HG03342 (cell line): Measurements from ENCODE around the gene PALD1.

Experiments used
- ATAC-seq: cut with Tn5 transposase; IDR thresholded peaks from one replicate; pipeline ENCODE4 v1.9.1; 2021; ENCODE audit warnings: mild to moderate bottlenecking, moderate library complexity; ENCODE audit not compliant: unreplicated experiment

Gene PALD1

GRCh38 chr10:70587045-70587658 is 108.6 kb downstream of the PALD1 start:
- peak; percentile 48 for ATAC-seq

DNA sequence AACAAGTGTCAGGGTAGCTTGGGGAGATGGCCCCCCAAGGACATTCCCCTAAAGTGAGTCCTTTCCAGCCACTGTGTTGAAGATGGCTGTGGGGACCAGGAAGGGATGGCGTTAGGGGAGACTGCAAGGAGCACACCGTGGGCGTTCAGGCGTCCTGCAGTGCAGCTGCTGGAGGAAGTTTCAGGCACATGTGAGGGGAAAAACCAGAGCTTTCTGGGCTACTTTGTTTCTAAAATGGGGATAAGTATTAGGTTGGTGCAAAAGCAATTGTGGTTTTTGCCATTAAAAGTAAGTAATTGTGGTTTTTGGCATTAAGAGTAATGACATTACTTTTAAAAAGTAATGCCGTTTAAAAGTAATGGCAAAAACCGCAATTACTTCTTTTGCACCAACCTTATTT is 109.7 kb downstream of the PALD1 start:
- ATAC-seq: no peak

- no peak for ATAC-seq
Observed at GRCh38 chr10:70588859-70589570, 110.4 kb downstream of the PALD1 start.

DNA sequence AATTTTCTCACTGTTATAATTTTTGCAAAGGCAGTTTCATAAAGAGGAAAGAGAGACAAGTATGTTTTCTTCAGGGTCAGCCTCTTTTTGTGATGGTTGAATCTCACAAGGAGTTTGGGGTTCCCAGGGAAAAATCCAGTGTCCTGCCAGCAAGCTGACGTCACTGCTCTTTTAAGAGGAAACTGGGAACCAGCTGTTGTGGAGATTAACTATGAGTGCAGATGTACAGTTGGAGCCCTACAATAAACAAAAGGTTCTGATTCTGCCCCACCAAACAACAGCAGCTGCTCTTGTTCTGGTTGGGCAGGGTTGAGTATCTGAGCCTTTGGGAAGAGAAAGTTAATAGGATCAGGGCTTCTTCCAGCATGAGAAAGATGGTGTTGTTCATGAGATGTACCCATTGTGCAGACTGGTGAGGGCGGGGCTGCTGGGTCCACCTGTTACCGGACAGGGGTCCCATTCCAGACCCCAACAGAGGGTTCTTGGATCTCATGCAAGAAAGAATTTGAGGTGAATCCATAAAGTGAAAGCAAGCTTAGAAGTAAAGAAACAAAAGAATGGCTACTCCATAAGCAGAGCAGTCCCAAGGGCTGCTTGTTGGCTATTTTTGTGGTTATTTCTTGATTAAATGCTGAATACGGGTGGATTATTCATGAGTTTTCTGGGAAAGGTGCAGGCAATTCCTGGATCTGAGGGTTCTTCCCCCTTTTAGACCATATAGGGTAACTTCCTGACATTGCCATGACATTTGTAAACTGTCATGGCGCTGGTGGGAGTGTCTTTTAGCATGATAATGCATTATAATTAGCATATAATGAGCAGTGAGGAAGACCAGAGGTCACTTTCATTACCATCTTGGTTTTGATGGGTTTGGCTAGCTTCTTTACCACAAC is 111.4 kb downstream of the PALD1 start:
- no peak for ATAC-seq

DNA sequence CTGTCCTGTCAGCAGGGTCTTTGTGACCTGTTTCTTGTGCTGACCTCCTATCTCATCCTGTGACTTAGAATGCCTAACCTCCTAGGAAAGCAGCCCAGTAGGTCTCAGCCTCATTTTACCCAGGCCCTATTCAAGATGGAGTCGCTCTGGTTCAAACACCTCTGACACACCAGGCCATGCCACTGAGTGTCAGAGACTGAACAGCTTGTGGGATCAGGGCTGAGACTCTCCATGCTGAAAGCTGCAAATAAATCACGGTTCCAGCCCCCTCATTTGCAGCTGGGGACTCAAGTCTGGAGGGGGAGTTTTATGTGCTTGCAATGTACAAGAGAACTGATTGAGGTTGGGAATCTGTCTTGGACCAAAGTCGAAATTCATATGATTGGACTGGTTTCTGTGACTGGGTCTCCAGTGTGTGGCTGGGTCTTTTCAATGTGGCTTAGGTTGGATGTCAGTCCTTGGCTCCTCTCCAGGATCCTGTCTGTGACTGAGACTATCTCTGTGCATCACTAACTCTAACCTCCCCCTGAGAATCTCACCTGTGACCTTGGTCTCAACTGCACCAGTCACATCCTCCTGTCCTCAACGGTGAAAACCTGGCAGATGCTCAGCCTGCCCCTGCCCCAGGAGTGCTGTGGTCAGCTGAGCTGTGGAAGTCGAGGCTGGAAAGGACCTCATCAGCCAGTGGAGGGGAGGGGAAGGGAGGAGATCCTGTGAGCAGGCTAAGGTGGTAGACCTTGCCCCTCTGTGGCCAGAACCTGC is 112.3 kb downstream of the PALD1 start:
- ATAC-seq: no peak

DNA sequence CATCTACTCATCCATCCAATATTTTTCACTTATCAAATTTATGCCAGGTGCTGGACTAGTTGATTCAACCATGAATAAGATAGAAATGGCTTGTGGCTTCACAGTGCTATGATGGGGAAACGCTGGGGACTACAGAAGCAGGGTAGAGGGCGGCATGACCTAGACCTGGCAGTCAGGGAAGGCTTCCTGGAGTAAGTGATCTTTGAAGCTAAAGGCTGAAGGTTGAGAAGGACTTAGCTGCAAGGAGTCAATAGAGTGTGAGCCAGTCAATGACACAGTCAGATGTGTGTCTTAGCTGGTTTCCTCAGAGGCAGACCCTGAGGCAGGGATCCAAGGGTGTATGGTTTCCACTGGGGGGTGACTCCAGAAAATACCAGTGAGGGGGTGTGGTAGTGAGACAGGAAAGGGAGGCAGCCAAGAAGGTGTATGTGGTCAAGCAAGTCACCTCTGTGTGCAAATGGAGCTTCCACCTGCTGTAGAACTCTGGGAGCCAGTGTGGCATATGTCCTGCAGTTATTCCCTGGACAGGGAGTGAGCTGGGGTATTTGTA is 113.7 kb downstream of the PALD1 start:
- ATAC-seq: no peak

DNA sequence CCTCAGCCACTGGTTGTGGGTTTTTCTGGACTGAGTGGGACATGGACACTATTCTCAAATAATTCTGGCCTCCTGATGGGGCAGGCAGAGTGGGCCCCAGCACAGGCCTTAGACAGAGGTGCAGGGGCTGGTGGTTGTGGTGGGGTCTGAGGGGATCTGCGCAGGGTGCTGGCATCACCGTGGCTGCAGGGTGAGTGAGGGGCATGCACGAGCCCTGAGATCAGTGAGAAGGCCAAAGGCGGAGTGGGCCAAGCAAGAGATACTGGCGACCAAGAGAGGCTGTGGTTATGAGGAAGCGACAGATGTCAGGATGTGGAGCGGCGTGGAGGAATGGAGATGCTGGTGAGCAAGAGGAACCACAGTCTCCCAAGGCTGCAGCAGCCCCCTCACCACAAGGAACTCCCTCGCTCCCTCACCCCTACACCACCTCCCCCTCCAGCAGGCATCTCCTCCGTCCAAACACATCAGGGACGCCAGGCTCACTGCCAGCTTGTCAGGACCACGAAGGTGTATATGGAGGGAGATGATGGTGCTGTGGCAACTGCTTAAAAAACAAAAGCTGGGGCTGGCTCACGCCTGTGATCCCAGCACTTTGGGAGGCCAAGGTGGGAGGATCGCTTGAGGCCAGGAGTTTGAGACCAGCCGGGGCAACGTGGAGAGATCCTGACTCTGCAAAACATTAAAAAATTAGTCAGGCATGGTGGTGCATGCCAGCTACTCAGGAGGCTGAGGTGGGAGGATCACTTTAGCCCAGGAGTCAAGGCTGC is 114.4 kb downstream of the PALD1 start:
- no peak for ATAC-seq

GRCh38 chr10:70593513-70593890 is 114.9 kb downstream of the PALD1 start:
- no peak for ATAC-seq

DNA sequence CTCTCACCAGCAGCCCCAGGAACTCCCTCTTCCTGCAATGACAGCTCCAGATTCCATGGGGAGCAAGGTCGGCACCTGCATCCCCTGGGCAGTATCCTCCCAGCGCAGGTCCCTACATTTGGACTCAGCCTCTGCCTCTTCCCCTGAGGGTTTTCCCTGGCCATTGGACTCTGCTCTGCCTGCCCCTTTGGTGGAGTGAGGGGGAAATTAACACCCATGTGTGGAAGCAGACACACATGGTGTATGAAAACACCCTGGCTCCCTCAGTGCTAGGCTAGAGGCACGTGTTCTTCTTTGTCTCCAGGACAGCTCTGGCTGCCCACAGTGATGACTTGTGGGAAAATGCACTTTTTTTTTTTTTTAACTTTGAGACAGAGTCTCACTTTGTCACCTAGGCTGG is 115.6 kb downstream of the PALD1 start:
- ATAC-seq: no peak

- ATAC-seq: no peak
Observed at GRCh38 chr10:70595566-70596016, 117.0 kb downstream of the PALD1 start.

- no peak for ATAC-seq
Observed at GRCh38 chr10:70596110-70596798, 117.7 kb downstream of the PALD1 start.

DNA sequence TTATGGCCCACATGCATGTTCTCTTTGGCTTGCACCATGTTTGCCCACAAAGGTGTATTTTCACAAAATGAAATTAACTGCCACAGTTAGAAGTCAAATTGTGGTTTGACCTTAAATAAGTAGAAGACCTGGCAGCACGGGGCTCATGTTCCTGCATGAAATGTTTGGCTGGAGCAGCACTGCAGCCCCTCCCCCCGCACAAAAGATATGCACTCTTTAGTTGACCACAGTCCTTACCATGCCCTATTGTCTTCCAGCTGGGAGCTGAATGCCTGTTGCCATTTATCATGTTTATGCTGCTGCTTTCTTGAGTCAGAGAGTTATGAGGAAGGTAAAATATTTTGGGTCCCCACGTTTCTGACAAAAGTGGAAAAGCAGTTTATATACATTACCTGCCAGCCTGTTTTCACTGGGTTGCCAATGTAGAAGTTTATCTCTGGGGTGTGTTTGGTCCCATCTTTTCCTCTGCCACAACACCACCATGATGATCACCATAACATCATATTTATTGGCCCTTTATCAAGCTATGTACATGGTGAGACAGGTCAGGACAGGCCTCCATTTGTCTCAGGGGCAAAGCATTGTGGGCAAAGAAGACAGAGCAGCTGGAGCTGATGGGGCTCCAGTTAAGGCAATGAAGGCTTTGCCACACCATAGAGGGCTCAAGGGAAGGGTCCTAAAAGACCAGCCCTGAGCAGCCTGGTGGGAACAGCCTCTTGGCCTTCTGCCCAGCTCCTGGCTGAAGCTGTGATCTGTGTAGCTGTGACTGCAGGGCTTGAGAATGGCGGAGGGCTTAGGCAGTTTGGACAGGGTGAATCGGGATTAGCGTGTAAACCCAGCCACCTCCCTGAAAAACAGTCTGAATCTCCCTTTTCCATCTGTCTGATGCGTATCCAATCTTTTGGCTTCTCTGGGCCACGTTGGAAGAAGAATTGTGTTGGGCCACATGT is 118.6 kb downstream of the PALD1 start:
- ATAC-seq: no peak

GRCh38 chr10:70597856-70598815 is 119.6 kb downstream of the PALD1 start:
- ATAC-seq: no peak

DNA sequence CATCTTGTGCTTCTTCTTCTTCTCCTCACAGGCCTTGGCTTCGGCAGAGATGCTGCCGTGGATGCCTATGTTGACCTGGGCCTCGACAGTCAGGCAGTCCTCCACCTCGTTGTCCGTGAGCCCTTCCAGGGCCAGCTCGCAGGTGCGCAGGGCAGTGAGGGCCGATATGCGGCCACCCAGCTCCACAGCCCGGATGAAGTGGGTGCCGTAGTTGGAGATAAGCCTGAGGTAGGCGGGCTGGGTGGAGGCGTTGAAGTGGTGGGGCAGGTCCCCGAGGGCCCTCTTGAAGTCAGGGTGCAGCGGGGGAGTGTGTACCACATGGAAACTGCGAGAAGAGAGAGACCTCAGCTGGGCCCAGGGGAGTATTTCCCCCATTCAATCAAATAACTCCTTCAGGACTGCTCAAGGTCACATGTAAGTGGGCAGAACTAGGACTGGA is 120.3 kb downstream of the PALD1 start:
- ATAC-seq: no peak

DNA sequence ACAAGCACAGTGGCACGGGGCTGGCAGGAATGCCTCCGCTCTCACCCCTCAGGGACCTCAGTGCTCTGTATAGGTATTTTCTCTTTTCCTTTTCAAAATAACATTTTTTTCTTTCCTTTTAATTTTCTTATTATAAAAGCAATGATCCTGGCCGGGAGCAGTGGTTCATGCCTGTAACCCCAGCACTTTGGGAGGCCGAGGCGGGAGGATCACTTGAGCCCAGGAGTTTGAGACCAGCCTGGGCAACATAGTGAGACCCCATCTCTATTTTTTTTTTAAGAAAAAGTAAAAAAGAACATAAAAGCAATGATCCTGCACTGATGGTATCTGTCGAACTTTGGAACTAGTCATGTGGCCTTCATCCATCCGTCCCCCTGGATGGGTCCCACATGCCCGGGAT is 120.8 kb downstream of the PALD1 start:
- ATAC-seq: no peak

- no peak for ATAC-seq
Observed at GRCh38 chr10:70599791-70600190, 121.2 kb downstream of the PALD1 start.
